Smooth muscle cell (in vitro differentiated cells): ENCODE measurements around the gene FAM136A. TPM values are rescaled to one million over a fixed set of nuclear protein-coding genes. Genes with fewer than 3 reads are reported as not detected.
"Not testable (repeated sequence)": the region's sequence is repeated elsewhere in the genome, so short reads cannot be mapped to it uniquely, and the experiment has no call there.

Experiments
- DNase-seq: peaks from one replicate; lab custom pipeline; 2025; ENCODE audit not compliant: unreplicated experiment; lab: John Stamatoyannopoulos, UW
- H2AFZ ChIP-seq: fragments of 200-600 bp; sonication (generic); 2 replicates; pipeline ENCODE4 v1.6.0; 2016; ENCODE audit warnings: antibody characterized with exemption, low read depth, mild to moderate bottlenecking
- H3F3A ChIP-seq: fragments of 200-600 bp; sonication (generic); 2 replicates; pipeline ENCODE4 v1.6.0; 2017; ENCODE audit warnings: antibody characterized with exemption, low read depth
- H3K27ac ChIP-seq: fragments of 200-600 bp; sonication (generic); 2 replicates; pipeline ENCODE4 v1.5.1; 2016; ENCODE audit warnings: low read depth, mild to moderate bottlenecking
- H3K27me3 ChIP-seq: fragments of 200-600 bp; sonication (generic); 2 replicates; pipeline ENCODE4 v1.6.1; 2016; ENCODE audit warnings: low read depth, mild to moderate bottlenecking
- H3K36me3 ChIP-seq: fragments of 200-600 bp; sonication (generic); 2 replicates; pipeline ENCODE4 v1.5.1; 2016; ENCODE audit warnings: low read depth
- H3K4me1 ChIP-seq: fragments of 200-600 bp; sonication (generic); 2 replicates; pipeline ENCODE4 v1.5.1; 2016; ENCODE audit warnings: low read depth
- H3K4me2 ChIP-seq: fragments of 200-600 bp; sonication (generic); 2 replicates; pipeline ENCODE4 v1.6.0; 2016; ENCODE audit warnings: mild to moderate bottlenecking
- H3K4me3 ChIP-seq: fragments of 200-600 bp; sonication (generic); 2 replicates; pipeline ENCODE4 v1.5.1; 2016; ENCODE audit warnings: mild to moderate bottlenecking
- H3K79me2 ChIP-seq: fragments of 200-600 bp; sonication (generic); 2 replicates; pipeline ENCODE4 v1.6.0; 2016; ENCODE audit warnings: low read depth, mild to moderate bottlenecking
- H3K9ac ChIP-seq: fragments of 200-600 bp; sonication (generic); 2 replicates; pipeline ENCODE4 v1.6.0; 2016; ENCODE audit warnings: low read depth
- H3K9me3 ChIP-seq: fragments of 200-600 bp; sonication (generic); replicated peaks from 2 replicates; pipeline ENCODE4 v1.5.1; 2016; ENCODE audit warnings: low read depth
- H4K20me1 ChIP-seq: fragments of 200-600 bp; sonication (generic); 2 replicates; pipeline ENCODE4 v1.6.0; 2016; ENCODE audit warnings: low read depth
- WGBS: methylation state at CpG from one replicate; pipeline ENCODE4 v1.1.7; 2016; ENCODE audit warnings: low lambda C conversion rate; 5-methylcytosine and 5-hydroxymethylcytosine counted together
- polyA plus RNA-seq: library from polyadenylated mRNA; unstranded; fragments of >200 nt; fragmentation: Nextera tagmentation; extraction: Ambion mirVana; gene quantifications from 2 replicates; pipeline ENCODE4 v1.2.1, GENCODE V29; 2016
- total RNA-seq: library from RNA; depleted of rRNA; stranded (reverse); fragments of >200 nt; gene quantifications from 2 replicates; pipeline ENCODE4 v1.2.3, GENCODE V29; 2014
- TF ChIP-seq, protein P1 (sequence below): fragments of 200-600 bp; sonication (generic); IDR thresholded peaks from 2 replicates; pipeline ENCODE4 v1.5.1; 2017; ENCODE audit warnings: borderline replicate concordance, mild to moderate bottlenecking, antibody characterized with exemption; ENCODE audit not compliant: insufficient read depth, poor library complexity, severe bottlenecking

FAM136A gene
- total and polyA plus RNA-seq, 2 experiments from 2014 or later = 24.4 to 26.6 TPM

DNA sequence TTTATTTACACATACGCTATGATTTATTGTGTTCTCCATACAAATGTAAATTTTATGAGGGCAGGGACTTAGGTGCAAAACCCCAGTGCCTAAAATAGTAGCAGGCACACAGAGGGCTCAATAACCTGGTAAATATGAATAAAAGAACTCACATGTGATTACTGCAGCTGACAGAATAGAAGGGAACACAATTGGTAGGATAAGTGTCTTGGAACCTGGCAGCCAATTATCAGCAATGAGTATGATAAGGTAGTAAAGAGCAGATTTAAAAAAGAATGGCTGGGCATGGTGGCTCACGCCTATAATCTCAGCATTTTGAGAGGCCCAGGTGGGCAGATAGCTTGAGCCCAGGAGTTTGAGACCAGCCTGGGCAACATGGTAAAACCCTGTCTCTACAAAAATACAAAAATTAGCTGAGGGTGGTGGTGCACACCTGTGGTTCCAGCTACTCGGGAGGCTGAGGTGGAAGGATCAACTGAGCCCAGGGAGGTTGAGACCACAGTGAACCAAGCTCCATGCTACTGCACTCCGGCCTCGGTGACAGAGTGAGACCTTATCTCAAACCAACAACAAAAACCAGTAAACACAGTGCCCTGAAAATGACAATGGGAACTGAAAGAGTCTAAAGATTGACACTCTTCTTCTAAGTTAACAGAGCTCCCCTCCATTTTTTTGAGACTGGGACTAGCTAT is 18.2 kb downstream of the FAM136A start:
- H3K9me3 ChIP-seq = no peaks in the 10 kb centered on the region
- H3K4me1 ChIP-seq = no peaks in the 10 kb centered on the region
- H4K20me1 ChIP-seq = peaks cover 45% of the 10 kb centered on the region
- H3K36me3 ChIP-seq = peaks cover 40% of the 10 kb centered on the region
- H3K27me3 ChIP-seq = no peaks in the 10 kb centered on the region
- 97% methylated on average over 5 of the region's 5 CpGs for WGBS
- no peak for DNase-seq
- TF ChIP-seq, protein P1, sequence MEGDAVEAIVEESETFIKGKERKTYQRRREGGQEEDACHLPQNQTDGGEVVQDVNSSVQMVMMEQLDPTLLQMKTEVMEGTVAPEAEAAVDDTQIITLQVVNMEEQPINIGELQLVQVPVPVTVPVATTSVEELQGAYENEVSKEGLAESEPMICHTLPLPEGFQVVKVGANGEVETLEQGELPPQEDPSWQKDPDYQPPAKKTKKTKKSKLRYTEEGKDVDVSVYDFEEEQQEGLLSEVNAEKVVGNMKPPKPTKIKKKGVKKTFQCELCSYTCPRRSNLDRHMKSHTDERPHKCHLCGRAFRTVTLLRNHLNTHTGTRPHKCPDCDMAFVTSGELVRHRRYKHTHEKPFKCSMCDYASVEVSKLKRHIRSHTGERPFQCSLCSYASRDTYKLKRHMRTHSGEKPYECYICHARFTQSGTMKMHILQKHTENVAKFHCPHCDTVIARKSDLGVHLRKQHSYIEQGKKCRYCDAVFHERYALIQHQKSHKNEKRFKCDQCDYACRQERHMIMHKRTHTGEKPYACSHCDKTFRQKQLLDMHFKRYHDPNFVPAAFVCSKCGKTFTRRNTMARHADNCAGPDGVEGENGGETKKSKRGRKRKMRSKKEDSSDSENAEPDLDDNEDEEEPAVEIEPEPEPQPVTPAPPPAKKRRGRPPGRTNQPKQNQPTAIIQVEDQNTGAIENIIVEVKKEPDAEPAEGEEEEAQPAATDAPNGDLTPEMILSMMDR = no peak
- no peak overlapping the region for H3K9ac ChIP-seq
- no peak overlapping the region for H3K27ac ChIP-seq
- H3F3A ChIP-seq = peaks cover 18% of the 10 kb centered on the region
- no peak overlapping the region for H2AFZ ChIP-seq
- peaks cover 34% of the 10 kb centered on the region for H3K79me2 ChIP-seq
- H3K4me3 ChIP-seq = no peak overlapping the region
- no peak overlapping the region for H3K4me2 ChIP-seq

DNA sequence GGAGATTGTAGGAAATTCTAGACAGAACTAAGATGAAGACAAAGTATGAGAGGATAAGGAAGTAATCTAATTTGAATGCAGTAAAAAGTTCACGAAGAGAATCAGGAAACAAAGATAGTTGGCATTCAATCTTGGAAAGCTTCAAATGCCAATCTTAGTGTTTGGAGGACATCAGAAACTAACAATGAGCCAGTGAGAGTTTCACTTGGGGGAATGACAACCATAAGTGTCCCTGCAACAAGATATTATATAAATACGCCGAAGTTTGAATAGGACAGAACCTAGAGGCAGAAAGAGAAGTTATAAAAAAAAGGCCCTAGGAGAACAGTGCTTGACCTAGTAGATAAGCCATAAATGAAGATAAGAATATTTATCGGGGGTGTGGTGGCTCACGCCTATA is 19.4 kb downstream of the FAM136A start:
- Histone ChIP-seq H3K27me3 (no peaks in the 10 kb centered on the region), H3K9me3 (no peaks in the 10 kb centered on the region), H3K4me1 (no peaks in the 10 kb centered on the region), H2AFZ (no peak overlapping the region), H3F3A (peaks cover 18% of the 10 kb centered on the region), H3K36me3 (peaks cover 37% of the 10 kb centered on the region), H3K79me2 (peaks cover 24% of the 10 kb centered on the region), H3K4me2 (no peak overlapping the region), H3K27ac (peak overlapping the region; percentile 6), H3K4me3 (no peak overlapping the region), H3K9ac (no peak overlapping the region), H4K20me1 (peaks cover 45% of the 10 kb centered on the region)
- TF ChIP-seq, protein P1 = no peak
- no peak for DNase-seq
- 94% methylated on average over 5 of the region's 5 CpGs for WGBS

DNA sequence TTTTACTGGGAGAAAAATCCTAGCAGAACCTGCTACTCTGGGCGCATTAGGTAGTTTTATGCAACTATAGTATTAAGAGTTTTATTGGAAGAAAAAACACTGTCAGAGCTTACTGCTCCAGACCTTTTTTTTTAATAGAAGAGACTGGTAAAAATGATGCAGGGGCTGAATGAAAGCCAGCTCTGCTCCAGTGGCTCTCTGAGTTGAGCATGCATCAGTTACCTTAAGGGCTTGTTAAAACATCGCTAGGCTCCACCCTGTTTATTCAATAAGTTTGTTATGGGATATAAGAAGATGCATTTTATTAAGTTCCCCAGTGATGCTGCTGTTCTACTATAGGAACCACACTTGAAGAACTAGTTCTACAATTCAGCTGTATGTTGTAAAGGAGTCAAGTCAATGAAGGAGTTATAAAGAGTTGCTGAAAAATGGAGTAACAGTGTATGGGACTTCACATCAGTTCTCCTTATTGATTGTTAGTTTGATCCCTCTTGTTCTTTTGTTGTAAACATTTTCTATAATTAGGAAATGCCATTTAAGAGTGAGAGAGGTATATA is 21.5 kb downstream of the FAM136A start:
- no peak for DNase-seq
- peaks cover 20% of the 10 kb centered on the region for H3K36me3 ChIP-seq
- no peaks in the 10 kb centered on the region for H3K4me1 ChIP-seq
- WGBS = 98% methylated on average over 2 of the region's 2 CpGs
- TF ChIP-seq, protein P1 = no peak
- H2AFZ ChIP-seq = no peak overlapping the region
- peaks cover 5% of the 10 kb centered on the region for H3K79me2 ChIP-seq
- H3K9me3 ChIP-seq = no peaks in the 10 kb centered on the region
- H3K27ac ChIP-seq = no peak overlapping the region
- H3K4me2 ChIP-seq = no peak overlapping the region
- H3K27me3 ChIP-seq = no peaks in the 10 kb centered on the region
- peaks cover 33% of the 10 kb centered on the region for H4K20me1 ChIP-seq
- peaks cover 18% of the 10 kb centered on the region for H3F3A ChIP-seq
- no peak overlapping the region for H3K4me3 ChIP-seq
- H3K9ac ChIP-seq = no peak overlapping the region

DNA sequence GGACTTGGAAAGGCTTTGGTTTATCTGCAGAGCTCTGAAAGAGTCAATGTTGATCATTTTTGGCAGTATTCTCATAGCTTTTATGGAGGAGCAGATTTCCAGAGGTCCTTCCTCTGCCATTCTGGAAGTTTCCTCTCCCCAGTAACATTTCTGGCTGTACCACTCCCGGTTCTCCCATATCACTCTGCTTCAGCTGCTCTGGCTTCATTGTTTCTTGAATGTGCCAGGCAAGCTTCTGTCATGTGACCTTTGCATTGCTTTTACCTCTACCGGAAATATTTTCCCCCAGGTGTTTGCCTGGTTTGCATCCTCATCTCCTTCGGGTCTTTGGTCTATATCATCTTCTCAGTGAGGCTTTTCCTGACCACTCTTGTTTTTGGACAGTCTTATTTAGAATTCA is 31.5 kb downstream of the FAM136A start:
- no peaks in the 10 kb centered on the region for H3K4me1 ChIP-seq
- no peaks in the 10 kb centered on the region for H3K9me3 ChIP-seq
- H3K4me3 ChIP-seq = no peak overlapping the region
- H3K4me2 ChIP-seq = no peak overlapping the region
- H3F3A ChIP-seq = no peaks in the 10 kb centered on the region
- DNase-seq = no peak
- no peaks in the 10 kb centered on the region for H4K20me1 ChIP-seq
- 81% methylated on average over 3 of the region's 3 CpGs for WGBS
- H3K27me3 ChIP-seq = no peaks in the 10 kb centered on the region
- no peak overlapping the region for H3K27ac ChIP-seq
- peaks cover 8% of the 10 kb centered on the region for H3K36me3 ChIP-seq
- H3K9ac ChIP-seq = no peak overlapping the region
- no peak overlapping the region for H2AFZ ChIP-seq
- TF ChIP-seq, protein P1 = no peak
- no peaks in the 10 kb centered on the region for H3K79me2 ChIP-seq

DNA sequence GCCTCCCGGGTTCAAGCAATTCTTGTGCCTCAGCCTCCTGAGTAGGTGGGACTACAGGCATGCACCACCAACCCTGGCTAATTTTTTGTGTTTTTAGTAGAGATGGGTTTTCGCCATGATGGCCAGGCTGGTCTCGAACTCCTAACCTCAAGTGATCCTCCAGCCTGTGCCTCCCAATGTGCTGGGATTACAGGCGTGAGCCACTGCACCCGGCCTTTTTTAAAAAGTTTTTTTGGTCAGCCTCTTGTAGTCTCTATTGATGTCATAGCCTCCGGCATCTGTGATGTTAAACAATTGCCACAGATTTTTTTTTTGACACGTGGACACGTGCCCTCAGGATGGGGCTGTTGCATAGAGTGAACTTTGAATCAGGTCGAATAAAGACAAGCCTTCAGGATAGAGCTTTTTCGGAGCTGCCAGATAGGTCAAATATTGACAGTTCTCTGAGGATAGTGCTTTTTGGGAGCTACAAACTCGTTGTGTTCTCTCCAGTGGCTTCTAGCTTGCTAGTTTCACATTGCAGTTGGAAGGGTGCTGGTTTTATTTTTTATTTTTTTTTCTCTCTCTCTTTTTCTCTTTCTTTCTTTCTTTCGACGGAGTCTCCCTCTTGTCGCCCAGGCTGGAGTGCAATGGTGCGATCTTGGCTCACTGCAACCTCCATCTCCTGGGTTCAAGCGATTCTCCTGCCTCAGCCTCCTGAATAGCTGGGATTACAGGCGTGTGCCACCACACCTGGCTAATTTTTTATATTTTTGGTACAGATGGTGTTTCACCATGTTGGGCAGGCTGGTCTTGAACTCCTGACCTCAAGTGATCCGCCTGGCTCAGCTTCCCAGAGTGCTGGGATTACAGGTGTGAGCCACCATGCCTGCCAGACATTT is 32.2 kb downstream of the FAM136A start:
- peaks cover 11% of the 10 kb centered on the region for H3K36me3 ChIP-seq
- H3K4me1 ChIP-seq, H3K9me3 ChIP-seq, H3K27ac ChIP-seq, H3K79me2 ChIP-seq, H3K27me3 ChIP-seq, H3K9ac ChIP-seq, H4K20me1 ChIP-seq, H2AFZ ChIP-seq, H3K4me3 ChIP-seq, H3F3A ChIP-seq, H3K4me2 ChIP-seq, DNase-seq: not testable (repeated sequence)
- WGBS = 93% methylated on average over 17 of the region's 18 CpGs
